Bone marrow (tissue), 2 donors: Measurements from ENCODE around the gene STK39.
"Not testable (repeated sequence)": the region's sequence is repeated elsewhere in the genome, so short reads cannot be mapped to it uniquely, and the experiment has no call there.

Source experiments
- DNase-seq, 2 donors: peaks; one replicate each; lab custom pipeline; 2025; lab: John Stamatoyannopoulos, UW

STK39 gene

DNA sequence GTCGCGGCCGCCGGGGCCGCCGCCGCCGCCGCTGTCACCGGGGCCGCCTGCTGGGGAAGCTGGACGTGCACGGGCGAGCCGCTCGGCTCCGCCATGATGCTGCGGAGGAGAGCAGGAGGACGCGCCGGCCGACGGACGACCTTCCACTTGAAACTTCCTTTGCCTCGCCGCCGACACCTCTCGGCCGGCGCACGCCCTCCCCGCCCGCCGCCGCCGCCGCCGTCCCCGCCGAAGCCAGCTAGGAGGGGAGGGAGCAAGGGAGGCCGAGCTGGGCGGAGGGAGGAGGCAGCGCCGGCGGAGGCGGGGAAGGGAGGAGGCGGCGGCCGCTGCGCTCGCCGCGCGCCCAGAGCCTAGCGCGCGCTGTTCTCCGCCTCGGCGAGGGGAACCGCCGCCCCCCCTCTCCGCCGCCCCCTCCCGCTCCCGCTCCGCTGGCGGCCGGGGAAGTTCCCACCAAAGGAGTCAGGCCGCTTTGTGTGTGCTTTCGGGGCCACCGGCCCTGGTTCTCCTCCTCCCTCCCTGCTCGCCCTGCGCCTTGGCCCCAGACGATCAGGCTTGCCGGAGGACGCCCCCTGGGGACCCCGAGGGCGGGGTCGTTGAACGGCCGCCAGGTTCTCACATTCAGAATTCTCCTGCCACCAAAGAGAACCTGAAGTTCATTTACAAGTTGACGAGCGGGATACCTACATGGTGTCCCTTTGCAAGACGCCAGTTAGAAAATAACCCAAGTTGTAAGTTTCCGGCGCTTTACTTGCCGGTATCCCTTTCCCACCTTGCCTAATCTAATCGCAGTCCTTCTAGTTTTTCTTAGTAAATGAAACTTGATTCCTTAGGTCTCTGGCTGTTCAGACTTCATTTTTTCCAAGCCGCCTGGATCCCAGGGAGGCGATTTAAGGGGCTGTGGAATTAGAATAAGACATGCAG is at the start of gene STK39:
Gene STK39, minus strand, starts transcription at position 255 of the 921 bp plus-strand sequence. Its CDS starts 160 bp downstream, at position 95.
- peak; percentile 58 to 62 for DNase-seq

DNA sequence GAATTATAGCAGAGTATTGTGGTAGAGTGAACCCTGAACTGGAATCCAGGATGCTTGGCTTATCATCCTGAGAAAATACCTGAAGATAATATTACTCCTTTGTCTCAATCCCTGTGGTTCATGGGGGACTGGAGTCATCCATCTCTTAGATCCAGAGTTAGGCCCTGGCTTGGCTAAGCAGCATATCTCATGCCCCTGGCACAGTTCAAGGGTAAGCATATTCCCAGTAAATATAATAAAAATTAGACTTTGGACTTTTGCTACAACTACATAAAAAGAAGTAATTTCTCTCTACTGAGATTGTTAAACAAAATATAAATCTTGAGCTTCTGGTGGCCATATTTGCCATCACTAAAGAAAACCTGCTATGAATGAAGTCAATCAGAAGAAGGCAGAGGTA is 47.7 kb upstream of the STK39 start:
- no peak for DNase-seq

DNA sequence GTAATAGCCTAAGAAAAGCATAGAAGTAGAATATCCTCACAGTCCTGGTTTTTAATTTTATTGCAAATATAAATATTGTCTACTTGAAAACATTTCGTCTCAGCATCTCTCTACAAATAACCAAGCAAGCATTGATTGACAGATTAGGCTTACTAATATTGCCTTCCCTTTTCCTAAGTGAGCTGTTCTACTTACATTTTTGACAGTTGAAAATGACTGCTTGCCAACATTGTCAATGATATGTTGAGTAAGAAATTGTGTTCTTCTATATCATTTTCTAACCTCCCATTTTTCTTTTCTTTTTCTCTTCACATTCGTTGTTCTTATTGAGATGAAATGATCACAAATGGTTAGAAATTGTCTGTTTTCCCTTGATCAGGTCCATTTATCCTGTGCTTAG is 47.0 kb upstream of the STK39 start:
- DNase-seq, result no peak

DNA sequence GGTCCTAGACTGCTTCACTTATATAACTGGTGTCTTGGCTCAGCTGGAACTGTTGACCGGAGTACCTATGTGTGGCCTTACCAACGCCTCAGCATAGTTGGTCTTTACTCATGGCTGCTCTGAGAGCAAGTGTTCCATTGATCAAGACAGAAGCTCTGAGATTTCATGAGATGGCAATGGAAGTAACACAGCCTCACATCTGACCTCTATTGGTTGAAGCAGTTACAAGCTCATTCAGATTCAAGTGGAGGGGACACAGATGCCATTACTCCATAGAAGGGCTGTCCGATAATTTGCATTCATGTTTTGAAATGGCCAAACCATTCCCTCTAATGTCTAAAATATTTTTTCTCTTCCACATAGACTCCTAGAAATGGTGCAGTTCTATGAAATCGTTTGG is 46.4 kb upstream of the STK39 start:
- DNase-seq, result no peak

DNA sequence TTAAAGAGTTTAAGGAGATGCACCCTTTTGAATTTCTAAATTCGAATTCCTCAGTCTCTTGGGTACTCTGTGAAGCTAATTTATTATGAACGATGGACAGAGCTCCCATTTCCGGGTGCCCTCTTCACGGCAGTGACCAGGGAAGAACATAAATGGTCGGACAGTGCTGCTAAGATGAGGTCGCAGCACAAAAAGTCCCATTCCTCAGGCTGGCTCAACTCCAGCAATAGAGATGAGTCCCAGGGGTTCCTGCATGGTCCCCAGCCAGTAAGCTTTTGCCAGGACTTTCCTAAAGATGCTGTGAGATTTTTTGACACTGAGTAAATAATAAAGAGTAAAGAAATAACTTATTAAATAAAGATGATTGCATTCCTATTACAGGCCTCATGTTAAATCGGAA is 43.0 kb upstream of the STK39 start:
- DNase-seq, result no peak

DNA sequence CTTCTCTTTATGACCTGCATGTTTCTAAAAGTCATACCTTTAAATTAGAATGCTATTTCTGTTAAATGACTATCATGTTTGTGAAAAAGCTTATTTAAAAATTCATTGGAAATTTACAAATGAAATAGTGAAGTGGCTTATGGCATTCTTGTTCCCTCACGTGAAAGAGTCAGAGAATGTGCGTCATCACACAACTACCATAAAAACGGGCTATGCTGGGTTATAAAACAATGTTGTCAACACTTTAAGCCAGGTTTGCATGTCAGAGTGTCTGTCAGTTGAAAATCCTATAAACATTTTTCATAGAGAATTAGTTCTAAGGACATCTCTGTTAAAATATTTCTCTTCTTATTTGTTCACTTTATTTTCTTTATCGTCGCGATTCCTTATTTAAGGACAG is 42.5 kb upstream of the STK39 start:
- no peak for DNase-seq

DNA sequence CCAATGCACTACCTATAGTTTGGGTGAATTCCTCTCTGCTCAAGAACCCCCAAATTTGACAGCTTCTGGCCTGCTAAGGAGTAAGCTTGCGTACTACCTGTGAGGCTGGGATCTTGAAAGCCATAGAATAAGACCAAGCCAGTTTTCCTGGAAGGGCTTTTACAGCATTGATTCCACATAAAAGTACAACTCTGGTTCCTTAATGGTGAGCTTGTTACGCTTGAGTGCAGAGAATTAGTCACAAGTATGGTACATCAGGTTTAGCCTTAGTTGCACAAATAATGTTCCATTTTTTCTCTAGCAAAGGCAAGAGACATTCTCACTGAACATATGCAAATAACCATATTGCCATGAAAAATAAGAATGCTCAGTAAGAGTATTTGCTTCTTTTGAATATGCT is 39.1 kb upstream of the STK39 start:
- DNase-seq, result no peak

DNA sequence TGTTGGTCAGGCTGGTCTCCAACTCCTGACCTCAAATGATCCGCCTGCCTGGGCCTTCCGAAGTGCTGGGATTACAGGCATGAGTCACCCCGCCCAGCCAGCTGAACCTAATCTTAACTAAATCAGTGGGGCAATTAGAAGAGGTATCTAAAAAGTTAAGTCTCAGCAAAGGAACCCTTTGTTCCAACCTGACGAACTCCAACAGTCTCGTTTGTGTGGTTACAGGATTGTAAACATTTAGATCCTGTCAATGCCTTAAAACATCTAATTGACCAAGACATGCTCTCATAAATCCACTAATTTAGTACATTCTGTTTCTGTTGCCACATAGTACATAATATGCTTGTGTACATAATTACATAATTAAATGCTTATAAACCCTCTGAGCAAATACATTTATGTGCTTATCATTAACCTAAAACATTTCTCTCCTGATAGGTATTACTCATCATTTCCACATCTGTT is 31.1 kb upstream of the STK39 start:
- DNase-seq, result no peak

DNA sequence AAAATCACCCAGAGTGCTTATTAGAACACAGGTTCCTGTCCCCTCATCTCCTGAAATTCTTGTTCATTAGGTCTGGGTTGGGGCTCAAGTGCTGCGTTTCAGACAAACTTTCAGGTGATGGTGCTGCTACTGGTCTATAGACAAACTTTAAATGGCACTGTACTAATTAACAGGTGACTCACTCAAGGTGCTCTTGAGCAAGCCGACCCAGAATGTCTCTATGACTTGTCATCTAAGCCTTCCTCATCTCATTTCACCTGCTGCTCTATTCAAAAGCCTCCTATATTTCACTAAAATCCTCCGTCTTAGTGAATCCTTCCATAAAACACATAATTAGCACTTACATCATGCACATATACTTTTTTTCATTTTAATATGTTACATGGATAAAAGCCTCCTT is 29.9 kb upstream of the STK39 start:
- DNase-seq, result no peak

DNA sequence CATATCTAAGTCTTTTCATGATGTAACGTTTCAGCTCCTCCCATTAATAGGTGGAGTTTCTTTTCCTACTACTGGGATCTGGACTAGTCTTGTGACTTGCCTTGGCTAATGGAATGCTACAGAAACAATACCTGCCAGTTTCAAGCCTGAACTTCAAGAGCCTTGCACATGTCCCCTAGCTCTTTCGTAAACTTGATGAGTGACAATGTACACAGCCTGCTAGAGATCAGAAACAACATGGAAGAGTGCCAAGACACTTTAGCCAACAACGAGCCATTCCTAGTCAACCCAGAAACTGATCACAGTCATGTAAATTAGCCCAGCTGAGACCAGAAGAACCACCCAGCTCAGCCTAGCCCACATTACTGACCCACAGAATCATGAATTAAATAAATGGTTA is 24.8 kb upstream of the STK39 start:
- DNase-seq, result no peak

DNA sequence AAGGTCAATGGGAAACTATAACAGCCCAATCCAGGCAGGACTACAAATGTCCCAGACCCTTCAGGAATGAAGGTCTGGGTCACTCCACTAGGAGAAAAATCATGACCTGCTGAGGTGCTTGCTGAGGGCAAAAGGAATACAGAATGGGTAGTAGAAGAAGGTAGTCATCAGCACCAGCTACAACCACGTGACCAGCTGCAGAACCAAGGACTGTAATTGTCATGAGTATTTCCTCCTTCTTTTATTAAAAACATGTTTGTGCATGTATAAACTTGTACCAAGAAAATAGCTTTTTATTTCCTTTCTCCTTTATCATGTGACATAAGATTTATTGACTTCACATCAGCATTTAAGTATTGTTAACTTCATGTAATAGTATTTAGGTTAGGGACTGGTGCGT is 15.5 kb upstream of the STK39 start:
- not testable (repeated sequence) for DNase-seq

DNA sequence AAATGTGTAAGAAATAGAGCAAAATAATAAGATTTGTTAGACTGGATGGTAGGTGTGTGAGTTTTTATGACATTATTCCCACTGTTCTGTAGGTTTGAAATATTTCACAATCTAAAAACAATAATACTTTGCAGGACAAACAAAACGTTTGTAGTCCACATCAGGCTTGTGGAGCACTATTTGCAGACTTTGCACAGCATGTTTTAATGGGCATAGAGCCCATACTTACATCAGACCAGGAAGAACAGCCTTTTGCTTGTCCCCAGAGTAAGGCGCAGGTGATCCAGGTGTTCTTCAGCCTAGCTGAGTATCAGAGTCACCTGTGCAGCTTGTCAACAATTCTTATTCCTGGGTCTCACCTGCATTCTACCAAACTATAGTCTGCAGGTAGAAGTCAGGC is 9.1 kb upstream of the STK39 start:
- DNase-seq, result no peak

DNA sequence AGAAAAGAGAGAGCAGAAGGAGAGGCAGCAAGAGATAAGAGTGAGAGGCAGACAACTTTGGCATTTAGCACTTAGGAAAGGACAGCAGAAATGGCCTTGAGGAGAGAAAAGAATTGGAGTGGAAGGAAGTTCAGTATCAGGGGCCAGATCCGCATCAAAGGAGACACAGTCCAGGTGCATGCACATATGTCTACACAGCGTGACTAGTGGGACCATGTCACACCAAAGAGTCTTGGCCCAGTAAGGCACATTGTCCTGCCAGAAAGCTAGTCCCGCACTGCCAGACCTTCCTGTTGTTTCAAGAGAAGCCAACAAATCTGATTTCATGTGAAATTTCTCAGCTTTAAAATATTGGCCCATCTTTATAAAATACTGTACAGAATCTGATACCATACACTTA is 8.5 kb upstream of the STK39 start:
- no peak for DNase-seq

DNA sequence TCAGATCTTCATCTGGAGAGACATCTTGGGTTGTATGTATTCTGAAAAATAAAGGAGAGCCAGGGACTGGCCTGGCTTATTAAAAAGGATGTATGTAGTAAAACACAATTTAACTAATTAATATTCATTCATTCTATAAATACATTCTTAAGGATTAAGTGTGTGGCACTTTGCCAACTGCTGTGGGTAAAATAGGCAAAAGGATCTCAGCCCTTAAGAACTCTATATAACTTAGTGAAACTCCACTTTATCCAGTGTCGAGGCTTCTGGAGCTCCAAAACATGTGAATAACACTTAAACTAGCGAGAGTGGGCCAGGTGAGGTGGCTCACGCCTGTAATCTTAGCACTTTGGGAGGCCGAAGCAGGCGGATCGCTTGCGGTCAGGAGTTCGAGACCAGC is 7.7 kb upstream of the STK39 start:
- DNase-seq, result no peak

DNA sequence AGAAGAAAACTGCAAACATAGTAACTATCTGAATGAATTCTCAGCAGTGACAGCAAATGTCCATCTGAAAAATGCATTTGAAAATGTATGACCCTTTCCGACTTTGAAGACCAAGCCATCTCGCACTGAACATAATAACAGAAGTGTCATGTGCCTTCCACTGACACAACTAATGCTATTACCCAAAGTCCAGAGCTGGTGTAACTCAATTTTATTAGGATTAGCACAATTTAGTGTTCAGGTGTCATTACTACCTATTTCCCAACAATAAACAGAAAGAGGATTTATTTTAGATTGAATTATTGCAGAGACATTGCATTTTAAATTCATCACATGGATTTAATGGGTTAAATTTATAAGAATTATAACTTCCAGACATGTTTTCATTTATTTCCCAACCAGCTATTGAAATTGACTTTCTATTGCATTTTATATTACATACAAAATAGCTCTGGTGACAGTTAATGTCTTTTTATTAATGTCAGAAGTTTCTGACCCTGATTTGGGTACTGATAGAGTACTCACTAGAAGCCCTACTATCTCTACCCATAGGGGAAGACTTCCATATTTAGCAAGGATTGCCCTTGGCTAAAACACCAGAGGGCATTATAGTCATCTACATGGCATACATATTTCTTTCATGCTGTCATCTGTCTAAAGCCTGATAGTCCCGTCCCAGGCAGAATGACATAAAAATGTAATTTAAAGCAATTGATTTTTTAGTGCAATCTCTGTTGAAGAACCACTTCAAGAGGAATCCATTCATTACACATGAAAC is 7.0 kb upstream of the STK39 start:
- no peak for DNase-seq

DNA sequence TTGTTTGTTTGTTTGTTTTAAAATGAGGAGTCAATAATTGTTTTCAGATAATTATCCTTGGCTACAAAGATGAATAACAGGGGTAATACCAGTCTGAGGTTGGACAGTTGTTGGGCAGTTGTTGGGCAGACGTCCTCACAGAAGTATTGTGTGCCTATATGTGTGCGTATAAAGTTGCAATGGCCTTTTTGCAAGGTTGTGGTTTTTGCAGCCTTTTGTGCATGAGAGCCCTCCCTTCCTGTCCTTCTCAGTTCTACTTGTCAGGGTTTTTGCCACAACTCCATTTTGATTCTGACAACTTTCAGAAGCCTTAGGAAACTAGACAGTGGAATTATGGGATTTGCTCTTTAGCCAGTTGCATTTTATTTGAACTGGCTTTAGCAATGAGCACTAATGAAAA is 6.0 kb upstream of the STK39 start:
- DNase-seq, result no peak

DNA sequence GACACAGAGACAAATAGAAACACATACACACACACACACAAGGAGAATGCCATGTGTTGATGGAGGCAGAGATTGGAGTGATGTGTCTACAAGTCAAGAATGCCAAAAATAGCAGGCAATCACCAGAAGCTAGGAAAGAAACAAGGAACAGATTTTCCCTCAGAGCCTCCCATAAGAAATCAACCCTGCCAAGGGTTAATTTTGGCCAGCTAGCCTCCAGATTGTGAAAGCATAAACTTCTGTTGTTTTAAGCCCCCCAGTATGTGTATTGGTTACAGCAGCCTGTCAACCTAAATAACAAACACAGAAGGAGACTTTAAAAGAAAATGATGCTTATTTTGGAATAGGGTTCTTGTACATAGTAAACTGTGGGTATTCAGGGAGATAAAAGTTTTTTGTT is 5.6 kb upstream of the STK39 start:
- DNase-seq, result no peak

DNA sequence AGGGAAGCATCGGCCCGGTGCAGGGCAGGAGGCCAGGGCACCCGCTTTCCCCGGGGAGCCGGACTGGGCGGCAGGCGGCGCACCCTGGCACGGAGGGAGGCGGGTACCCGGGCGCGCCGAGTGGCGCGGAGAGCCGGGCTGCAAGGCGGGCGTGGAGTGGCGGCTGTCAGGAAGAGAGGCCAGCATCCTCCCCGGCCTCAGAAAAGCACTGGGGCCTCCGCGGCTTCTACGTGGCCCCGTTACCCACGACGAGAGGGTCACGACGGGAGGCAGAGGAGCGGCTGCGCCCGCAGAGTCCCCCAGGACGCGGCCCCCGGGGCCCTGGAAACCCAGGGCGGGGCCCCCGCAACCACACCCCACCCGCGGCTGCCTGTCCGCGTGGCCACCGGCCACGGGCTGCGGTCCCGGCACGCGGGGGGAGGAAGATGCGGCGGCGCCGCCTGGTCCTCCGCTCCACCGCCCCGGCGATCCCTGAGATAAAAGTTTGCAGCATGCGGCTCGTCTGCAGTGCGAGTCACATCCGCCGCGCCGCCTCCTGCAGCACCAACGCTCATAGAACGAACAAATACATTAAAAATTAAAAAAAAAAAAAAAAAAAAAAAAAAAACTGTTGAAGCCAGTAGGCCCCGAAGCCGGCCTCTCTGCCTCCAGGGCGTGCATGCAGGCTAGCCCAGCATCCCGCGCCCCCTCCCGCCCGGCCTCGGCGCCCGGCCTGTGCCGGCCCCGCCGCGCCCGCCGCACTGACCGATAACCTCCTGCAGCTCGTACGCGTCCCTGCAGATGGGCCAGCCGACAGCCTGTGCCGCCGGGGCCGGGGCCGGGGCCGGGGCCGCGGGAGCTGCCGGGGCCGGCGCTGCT is 683 bp downstream of the STK39 start:
- peak; percentile 31 to 62 for DNase-seq

DNA sequence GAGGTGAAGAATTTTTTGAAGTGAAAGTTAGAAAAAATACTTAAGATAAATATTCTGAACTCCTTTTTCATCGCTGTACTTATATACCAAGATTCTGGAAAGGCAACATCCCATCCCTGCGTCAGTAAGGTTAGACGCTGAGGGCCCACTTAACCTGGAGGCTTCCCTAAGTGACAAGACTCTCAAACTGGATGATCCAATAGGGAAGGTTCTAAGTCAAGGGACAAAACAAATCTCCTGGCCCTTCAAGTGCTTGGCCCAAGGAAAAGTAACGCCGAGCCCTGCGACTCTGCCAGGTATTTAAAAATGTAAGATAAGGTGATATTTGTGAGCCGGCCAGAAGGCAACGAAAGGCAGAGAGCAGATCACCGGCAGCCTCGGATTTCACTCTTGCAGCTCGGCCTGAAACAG is 1.3 kb downstream of the STK39 start:
- no peak for DNase-seq

DNA sequence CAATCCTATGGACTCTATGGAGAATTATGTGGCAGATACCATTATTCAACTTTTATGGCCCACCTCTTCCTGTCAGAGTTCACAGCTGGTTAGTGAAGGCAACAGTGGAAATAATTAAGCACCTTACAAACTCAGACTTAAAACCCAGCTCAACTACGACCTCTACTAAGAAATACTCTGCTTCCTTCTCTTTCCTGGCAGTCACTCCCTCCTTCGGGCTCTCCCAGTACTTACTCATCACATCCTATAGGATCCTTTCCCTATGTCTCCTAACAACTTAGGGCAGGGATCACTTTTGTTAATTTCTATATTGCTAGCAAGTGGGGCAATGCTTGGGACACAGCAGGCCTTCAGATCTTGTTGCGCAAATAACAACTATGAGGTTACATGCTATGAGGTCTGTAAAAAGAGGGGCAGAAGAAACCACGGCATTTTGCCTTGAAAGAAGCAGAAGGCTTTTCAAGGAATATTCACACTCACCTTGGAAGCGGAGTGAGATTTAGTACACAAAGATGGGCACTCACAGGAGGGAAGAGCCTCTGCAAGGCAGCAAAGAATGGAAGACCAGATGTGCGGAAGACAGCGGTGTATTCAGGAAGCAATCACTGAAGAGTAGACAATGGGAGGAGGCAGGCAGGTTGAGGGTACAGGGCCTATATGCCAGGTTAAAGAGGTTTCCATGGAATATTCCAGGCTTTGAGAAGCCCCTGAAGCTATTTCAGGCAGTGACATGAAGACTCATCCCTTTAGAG is 2.1 kb downstream of the STK39 start:
- no peak for DNase-seq

DNA sequence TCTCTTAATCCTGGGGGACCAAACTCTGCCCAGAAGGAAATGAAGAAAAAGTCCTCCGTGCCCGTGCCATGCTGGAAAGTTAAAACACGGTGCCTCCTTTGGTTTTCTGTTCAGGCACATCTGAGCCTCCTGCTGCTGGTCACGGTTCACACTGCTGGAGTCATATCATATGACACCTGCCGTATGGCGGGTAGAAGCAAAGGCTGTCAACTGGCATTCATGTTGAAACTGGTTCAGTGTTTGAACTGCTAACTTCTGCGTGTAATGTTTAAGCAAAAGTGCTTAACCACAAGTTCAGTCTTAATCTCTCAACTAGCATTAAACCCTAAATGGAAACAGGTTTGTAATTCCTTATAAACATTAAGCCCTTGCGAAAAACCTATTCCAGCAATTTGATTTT is 3.1 kb downstream of the STK39 start:
- no peak for DNase-seq
